ENCODE data around the gene ADAMTS18. TPM values are rescaled to one million over a fixed set of nuclear protein-coding genes. Genes with fewer than 3 reads are reported as not detected.

Gene ADAMTS18
- total and polyA plus RNA-seq, 12 donors, result 0.03 to 0.65 (median 0.25) TPM; not detected in 8

- Histone ChIP-seq H3K36me3 (no peaks in the 10 kb centered on the region), H3K27me3 (peaks cover 0 to 7% (median 0%) of the 10 kb centered on the region in 7 donors), H3K27ac (no peak overlapping the region), H3K9me3 (no peaks in the 10 kb centered on the region), H3K4me1 (no peaks in the 10 kb centered on the region), H3K4me3 (no peak overlapping the region)
- WGBS, 2 donors, result 60 to 66% methylated on average over 10 of the region's 10 CpGs
- intact Hi-C loops (cut with DNase I), result no loop called here
- ATAC-seq (no peak), DNase-seq (no peak)
- no peak for TF ChIP-seq CTCF (IDR thresholded peaks at IDR 0.05)
Measured at GRCh38 chr16:77290451-77291115, 144.3 kb downstream of the ADAMTS18 start.

GRCh38 chr16:77289331-77289809 lies 145.5 kb downstream of the ADAMTS18 start:
- H3K36me3 ChIP-seq, result no peaks in the 10 kb centered on the region
- whole genome bisulfite sequencing, 2 donors, result 22 to 38% methylated on average over 2 of the region's 2 CpGs
- intact Hi-C loops (cut with DNase I), result no loop called here

GRCh38 chr16:77288222-77288621 lies 146.6 kb downstream of the ADAMTS18 start:
- TF ChIP-seq CTCF (IDR thresholded peaks at IDR 0.05), result no peak
- Histone ChIP-seq H3K4me3 (no peak overlapping the region), H3K4me1 (no peaks in the 10 kb centered on the region), H3K36me3 (no peaks in the 10 kb centered on the region), H3K9me3 (no peaks in the 10 kb centered on the region), H3K27ac (no peak overlapping the region), H3K27me3 (no peaks in the 10 kb centered on the region)
- 51 to 62% methylated on average over 3 of the region's 3 CpGs for WGBS, 2 donors
- intact Hi-C loops (cut with DNase I), result no loop called here
- no peak for ATAC-seq
- no peak for DNase-seq

More at GRCh38 chr16:77289331-77289809, 145.5 kb downstream of the ADAMTS18 start:
- no peaks in the 10 kb centered on the region for H3K9me3 ChIP-seq
- no peak overlapping the region for H3K4me3 ChIP-seq
- TF ChIP-seq CTCF (IDR thresholded peaks at IDR 0.05), result no peak
- peaks cover 0 to under 1% (median 0%) of the 10 kb centered on the region in 7 donors for H3K27me3 ChIP-seq
- DNase-seq (no peak), ATAC-seq (no peak)
- H3K27ac ChIP-seq, result no peak overlapping the region
- no peaks in the 10 kb centered on the region for H3K4me1 ChIP-seq

- DNase-seq (no peak), ATAC-seq (no peak)
- WGBS, 2 donors, result 79% methylated on average over 5 of the region's 5 CpGs
- H3K27me3 ChIP-seq, result no peaks in the 10 kb centered on the region
- H3K4me3 ChIP-seq, result no peak overlapping the region
- H3K36me3 ChIP-seq, result no peaks in the 10 kb centered on the region
- intact Hi-C loops (cut with DNase I), result no loop called here
- no peaks in the 10 kb centered on the region for H3K9me3 ChIP-seq
- no peak overlapping the region for H3K27ac ChIP-seq
- no peak for TF ChIP-seq CTCF (IDR thresholded peaks at IDR 0.05)
- H3K4me1 ChIP-seq, result no peaks in the 10 kb centered on the region
Measured at GRCh38 chr16:77285676-77286075, 149.2 kb downstream of the ADAMTS18 start.
